GM12872 (cell line): ENCODE measurements around the gene TRAPPC5.

Experiments used
- CTCF ChIP-seq: IDR thresholded peaks from 3 replicates; pipeline ENCODE4 v1.5.1; 2011; ENCODE audit warnings: low read depth, mild to moderate bottlenecking, low read length, moderate library complexity; ENCODE audit not compliant: insufficient read depth

Gene TRAPPC5

GRCh38 chr19:7699417-7700401, 19.1 kb downstream of the TRAPPC5 start:
- TF ChIP-seq CTCF: no peak

- TF ChIP-seq CTCF: no peak
Observed at GRCh38 chr19:7701049-7701653, 20.5 kb downstream of the TRAPPC5 start.

GRCh38 chr19:7701654-7702457, 21.2 kb downstream of the TRAPPC5 start, which contains the start of gene FCER2:
Gene FCER2 (minus strand): TSS chr19:7702131. CDS start chr19:7699760, 2,371 bp downstream.
- TF ChIP-seq CTCF: 0 out of 3 replicates have a peak, but pooled peaks have one; percentile 7

GRCh38 chr19:7703332-7703731, 22.7 kb downstream of the TRAPPC5 start:
- TF ChIP-seq CTCF: no peak

GRCh38 chr19:7704280-7705060, 23.8 kb downstream of the TRAPPC5 start:
- TF ChIP-seq CTCF: no peak

- no peak for TF ChIP-seq CTCF
Observed at GRCh38 chr19:7705387-7706187, 25.0 kb downstream of the TRAPPC5 start.
